Spleen (tissue), 7 donors: Measurements from ENCODE around the gene NOTCH3.

Experiments used
- CTCF ChIP-seq, 11 experiments: fragments of 200-600 bp in 7 of 11; fragments of 450-650 bp in 4 of 11; sonication (generic) in 4 of 11; IDR thresholded peaks in 8 of 11; conservative IDR thresholded peaks in 3 of 11; 1 replicate in 7 of 11; 2 replicates in 4 of 11; pipeline versions ENCODE4 v1.4.0 to v1.8.0; 2016 to 2021; ENCODE audit warnings: antibody characterized with exemption in 11 of 11, inconsistent platforms in 4 of 11, mild to moderate bottlenecking in 1 of 11
- POLR2A ChIP-seq, 3 donors: fragments of 450-650 bp; IDR thresholded peaks; one replicate each; pipeline ENCODE4 v1.5.1; 2017; ENCODE audit warnings: antibody characterized with exemption in 3 of 3, mild to moderate bottlenecking in 1 of 3
- donor health status: DM: no; HTN: no; CAD: no; lungs with moderate emphysema.
- donor health status: DM: no; HTN: no; CAD: no.
- donor health status: DM: no; HTN: no; CAD: no.

- no peak for TF ChIP-seq CTCF (IDR thresholded peaks at IDR 0.05 in 8 of 11, conservative IDR thresholded peaks at IDR 0.05 in 3 of 11)
- TF ChIP-seq POLR2A (IDR thresholded peaks at IDR 0.05) = no peak
These were observed 20.0 kb upstream of the NOTCH3 start for GRCh38 chr19:15220833-15221232.
